GM19025 (cell line): ENCODE measurements around the gene COA1.
"Not testable (repeated sequence)": the region's sequence is repeated elsewhere in the genome, so short reads cannot be mapped to it uniquely, and the experiment has no call there.

Experiments used
- ATAC-seq: cut with Tn5 transposase; IDR thresholded peaks from one replicate; pipeline ENCODE4 v1.9.1; 2021; ENCODE audit warnings: mild to moderate bottlenecking, low read depth, moderate library complexity; ENCODE audit not compliant: unreplicated experiment

The COA1 gene

GRCh38 chr7:43693687-43694398 is 35.5 kb downstream of the COA1 start:
- ATAC-seq, result no peak

- no peak for ATAC-seq
Measured at GRCh38 chr7:43692582-43693373, 36.5 kb downstream of the COA1 start.

- no peak for ATAC-seq
Measured at GRCh38 chr7:43691611-43692010, 37.7 kb downstream of the COA1 start.

GRCh38 chr7:43689115-43689514 is 40.2 kb downstream of the COA1 start:
- no peak for ATAC-seq

- not testable (repeated sequence) for ATAC-seq
Measured at GRCh38 chr7:43687866-43688265, 41.5 kb downstream of the COA1 start.

- no peak for ATAC-seq
Measured at GRCh38 chr7:43686991-43687390, 42.3 kb downstream of the COA1 start.

GRCh38 chr7:43680736-43681135 is 48.6 kb downstream of the COA1 start:
- ATAC-seq, result no peak

GRCh38 chr7:43679210-43680068 is 49.9 kb downstream of the COA1 start:
- ATAC-seq, result no peak

- no peak for ATAC-seq
Measured at GRCh38 chr7:43678315-43678714, 51.0 kb downstream of the COA1 start.

- ATAC-seq, result no peak
Measured at GRCh38 chr7:43677864-43678263, 51.5 kb downstream of the COA1 start.

GRCh38 chr7:43674559-43675436 is 54.5 kb downstream of the COA1 start:
- no peak for ATAC-seq

GRCh38 chr7:43673243-43673976 is 55.9 kb downstream of the COA1 start:
- ATAC-seq, result not testable (repeated sequence)

GRCh38 chr7:43671521-43671920 is 57.8 kb downstream of the COA1 start:
- ATAC-seq, result no peak

GRCh38 chr7:43669286-43670081 is 59.8 kb downstream of the COA1 start:
- ATAC-seq, result no peak

- ATAC-seq, result no peak
Measured at GRCh38 chr7:43668035-43668434, 61.3 kb downstream of the COA1 start.

- no peak for ATAC-seq
Measured at GRCh38 chr7:43666938-43667337, 62.4 kb downstream of the COA1 start.

- no peak for ATAC-seq
Measured at GRCh38 chr7:43664681-43665080, 64.6 kb downstream of the COA1 start.

GRCh38 chr7:43660141-43660540 is 69.2 kb downstream of the COA1 start:
- no peak for ATAC-seq

- no peak for ATAC-seq
Measured at GRCh38 chr7:43659549-43659896, 69.8 kb downstream of the COA1 start.
